COLO829 (cell line): Measurements from ENCODE around the gene COL13A1.
A peak's percentile ranks its signal among the peaks of the same experiment; 100 is the strongest.

Source experiments
- DNase-seq: peaks from one replicate; pipeline ENCODE4 v3.0.0; 2012; ENCODE audit warnings: low spot score

Gene COL13A1

DNA sequence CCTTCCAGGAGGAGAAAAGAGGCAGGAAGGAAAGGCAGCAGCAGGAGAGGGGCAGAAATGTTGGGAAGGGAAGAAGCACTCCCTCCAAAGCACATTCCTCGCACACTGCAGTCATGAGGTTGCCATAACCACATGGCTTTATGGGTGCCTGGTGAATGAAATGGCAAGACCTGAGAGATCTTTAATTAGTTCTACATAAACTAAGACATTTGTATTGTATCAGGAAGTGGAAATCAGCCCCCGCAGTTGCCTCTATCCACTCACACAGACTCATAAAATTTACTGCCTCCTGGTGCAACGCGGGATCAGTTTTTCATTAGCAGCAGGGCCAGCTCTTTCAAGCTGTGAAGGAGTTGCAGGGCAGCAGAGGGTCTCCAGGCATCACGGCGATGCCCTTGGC lies 106.4 kb downstream of the COL13A1 start:
- DNase-seq, result no peak

DNA sequence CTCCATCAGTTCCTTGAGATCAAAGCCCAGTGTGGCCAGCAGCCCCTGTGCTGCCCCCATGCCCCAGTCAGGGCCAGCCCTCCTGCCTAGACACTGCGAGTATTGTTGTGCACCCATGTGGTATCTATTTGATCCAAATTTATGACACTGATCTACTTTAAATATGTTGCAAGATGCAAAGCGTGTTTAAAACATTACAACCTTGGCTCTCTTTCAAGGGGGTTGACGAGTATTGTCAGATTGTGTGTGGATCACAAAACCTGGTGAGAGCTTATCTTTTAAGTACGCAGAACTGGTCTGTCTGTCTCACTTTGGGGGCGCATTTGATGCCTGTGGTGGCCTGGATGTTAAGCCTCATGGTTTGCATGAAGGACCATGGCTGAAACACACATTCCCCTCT lies 108.9 kb downstream of the COL13A1 start:
- no peak for DNase-seq

DNA sequence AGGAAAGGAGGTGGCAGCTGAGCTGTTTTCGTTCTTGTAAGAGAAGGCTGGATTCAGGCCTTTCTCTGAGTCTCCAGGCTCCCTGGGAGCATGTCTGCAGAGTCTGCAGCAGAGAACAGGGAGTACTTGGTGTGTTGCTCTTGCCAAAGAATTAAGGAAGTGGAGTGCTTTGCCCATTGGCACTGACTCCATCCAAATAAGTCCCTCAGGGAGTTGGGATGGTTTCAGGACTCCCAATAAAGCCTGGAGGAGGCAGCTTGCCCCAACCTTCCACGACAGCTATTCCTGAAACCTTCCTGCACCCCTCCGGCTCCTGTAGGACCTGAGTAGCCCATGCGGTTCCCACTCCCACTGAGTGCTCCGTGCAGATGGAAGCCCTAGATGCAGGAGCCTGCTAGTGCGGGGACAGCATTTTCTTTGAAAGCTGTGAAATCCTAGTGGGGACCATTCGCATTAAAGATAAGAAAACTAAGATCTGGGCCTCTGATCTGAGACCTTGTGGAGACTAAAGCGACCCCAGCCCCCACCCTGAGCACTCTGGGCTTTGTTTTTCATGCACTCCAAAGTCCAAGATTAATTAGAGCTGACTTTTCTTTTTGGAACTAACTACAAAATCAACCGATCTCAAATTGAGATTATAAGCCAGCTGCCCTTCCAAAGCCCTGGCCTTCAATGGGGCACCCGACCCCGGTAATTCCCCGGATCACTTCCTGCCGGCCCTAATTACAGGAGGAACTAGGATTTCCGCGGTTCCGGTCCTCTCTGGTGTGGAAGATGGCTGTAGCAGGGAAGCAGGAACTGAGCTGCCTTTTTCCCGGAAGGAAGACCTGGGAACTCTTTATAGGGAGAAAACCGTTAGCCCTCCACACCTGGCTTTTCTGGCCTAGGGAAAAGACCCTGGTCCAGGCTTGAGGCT lies 110.2 kb downstream of the COL13A1 start:
- no peak for DNase-seq

DNA sequence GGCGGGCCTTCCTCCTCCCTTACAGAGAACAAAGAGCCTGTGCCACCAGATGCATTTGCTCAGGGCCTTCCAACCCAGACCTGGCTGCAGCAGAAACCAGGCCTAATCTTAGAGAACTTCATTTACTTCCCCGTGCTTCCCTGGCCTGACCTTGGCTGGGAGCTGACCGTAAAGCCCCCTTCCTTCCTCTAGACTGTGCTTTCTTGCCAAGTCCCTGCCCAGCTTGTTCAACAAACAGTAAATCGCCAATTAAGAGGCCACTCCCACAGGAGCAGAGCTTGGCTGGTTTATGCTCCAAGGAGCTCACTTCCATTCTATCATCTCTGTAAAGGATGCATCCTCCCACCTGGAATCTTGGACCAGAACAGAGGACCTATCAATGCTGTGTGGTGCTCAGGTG lies 110.9 kb downstream of the COL13A1 start:
- no peak for DNase-seq

DNA sequence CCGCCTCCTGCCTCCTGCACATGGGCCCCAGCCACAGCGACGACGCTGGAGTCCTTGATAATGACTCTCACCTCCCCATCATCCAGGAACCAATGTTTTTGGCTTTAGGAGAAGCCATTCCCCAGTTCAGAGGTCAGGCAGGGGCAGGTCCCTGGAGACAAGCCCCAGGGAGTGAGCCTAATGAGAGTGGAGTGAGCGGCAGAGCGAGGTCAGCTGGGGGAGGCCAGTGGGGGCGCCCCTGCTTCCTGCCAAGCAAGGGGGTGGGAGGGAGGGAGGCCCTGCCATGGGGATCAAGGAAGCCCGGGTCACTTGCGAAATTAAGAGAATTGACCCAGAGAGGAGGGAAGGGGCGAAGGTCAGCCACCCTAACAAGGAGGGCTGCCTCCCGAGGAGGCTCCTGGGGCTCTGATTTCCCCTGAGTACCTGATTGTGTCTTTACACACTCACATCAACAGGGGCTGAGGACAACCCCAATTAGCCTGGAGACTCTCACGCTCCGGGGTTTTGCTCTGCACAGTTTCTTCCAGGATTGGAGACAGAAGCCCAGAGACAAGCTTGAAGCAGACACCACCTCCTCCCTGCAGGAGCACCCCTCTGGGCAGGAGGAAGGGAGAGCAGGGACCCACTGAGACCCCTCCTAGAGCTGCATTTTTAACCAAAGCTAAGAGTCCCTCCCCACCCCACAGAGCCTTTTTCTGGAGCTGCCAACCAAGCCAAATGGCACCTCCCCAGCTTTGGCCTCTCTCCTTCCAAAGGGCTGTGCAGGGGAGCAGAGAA lies 112.1 kb downstream of the COL13A1 start:
- no peak for DNase-seq

DNA sequence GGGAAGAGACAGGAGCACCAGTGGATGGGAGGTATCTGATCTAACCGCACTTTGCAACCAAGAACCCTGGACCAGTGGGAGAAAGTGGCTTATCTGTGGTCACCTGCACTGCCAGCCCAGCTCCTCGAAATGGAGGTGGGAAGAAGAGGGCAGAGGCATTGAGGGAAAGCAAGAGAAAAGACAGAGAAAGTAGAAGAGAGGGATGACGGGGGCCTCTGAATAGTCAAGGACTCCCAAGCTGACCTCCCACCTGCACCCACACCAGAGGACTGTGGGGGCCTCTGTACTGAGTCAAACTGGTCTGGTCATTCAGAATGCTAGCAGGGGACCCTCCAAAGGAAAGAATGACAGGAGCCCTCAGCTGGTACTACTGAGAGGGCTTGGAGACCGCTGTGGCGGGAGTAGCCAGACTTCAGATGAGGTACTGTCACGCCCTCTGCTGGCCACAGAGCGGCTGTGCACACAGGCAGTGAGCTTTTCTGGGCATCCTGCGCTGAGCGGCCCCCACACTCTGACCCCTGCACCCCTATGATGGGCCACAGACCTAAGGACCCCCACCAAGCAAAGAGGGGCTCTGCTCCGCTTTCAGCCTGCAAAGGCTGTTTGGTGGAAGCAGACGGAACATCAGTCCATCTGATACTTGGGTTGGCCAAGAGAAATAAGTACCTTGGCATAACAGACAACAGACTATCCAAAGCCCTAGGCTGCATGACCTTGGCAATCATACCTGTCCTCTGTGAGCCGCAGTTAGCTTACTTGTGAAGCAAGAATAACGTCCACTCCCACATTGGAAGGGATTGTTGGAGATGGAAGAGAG lies 112.9 kb downstream of the COL13A1 start:
- DNase-seq, result peak; percentile 57

DNA sequence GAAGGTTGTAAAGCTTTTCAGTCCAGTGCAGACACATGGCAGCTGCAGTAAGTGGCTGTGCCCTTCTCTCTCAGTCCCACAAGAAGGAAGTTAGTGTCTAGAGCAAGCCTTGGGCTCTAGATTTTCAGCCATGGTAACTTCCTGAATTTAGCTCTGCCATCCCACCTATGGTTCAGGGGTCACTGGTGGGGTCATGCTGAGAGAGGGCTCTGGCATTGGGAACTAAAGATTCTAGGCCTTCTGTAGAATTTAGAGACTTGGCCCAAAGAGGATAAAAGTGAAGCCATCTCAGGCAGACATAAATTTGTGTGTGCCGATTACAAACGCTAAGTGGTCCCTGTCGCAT lies 113.5 kb downstream of the COL13A1 start:
- DNase-seq, result no peak

DNA sequence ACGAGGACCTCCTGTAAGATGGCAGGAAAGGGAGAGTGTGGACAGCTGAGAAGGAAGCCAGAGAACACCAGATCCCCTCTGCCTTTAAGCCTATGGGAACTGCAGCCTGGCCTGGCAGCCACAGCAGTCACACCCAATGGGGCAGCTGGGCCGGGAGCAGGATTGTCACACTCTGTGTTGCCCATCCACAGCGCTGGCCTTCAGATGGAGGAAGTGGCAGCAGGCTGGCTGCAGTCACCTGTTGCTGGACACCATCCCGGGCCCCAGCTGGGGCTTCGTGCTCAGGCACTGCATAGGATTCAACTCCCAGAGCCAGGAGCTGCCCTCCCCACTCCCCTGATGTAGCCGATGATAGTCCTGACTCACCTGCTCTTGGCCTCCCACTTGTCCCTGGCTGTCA lies 114.4 kb downstream of the COL13A1 start:
- no peak for DNase-seq

DNA sequence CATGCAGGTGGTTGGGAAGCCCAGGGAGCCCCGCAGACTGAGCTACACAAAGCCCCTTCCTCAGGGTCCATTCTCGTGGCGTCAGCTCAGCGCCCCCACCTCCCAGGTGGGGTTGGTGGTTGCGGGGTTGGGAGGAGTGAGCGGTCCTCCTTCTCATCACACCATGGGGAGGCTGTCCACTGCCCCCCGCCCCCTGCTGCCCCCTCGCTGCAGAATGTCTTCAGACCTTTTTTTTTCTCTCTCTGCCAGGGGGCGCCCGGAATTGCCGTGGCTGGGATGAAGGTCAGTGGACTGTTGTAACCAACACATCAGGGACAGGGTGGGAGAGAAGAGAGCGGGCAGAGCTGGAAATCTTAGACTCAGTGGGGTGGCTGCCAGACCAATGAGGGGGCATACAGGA lies 116.3 kb downstream of the COL13A1 start:
- DNase-seq, result no peak

DNA sequence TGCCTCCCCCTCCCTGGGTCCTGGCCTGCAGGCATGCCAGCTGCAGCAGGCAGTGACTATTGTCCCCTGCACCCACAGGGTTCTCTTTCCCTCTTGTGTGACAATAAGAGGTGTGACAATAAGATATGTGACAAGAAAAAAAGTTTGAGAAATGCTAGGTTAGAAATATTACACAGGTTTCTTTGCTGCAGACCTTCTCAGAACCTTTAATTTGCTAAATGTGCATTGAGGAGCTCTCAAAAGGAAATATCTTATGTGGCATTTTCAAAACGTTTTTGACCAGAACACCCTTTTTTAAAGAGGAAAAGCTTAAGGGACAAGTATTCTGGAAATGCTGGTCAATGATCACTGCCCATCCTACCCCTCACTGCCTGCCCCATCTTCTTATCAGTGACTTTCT lies 117.5 kb downstream of the COL13A1 start:
- no peak for DNase-seq

DNA sequence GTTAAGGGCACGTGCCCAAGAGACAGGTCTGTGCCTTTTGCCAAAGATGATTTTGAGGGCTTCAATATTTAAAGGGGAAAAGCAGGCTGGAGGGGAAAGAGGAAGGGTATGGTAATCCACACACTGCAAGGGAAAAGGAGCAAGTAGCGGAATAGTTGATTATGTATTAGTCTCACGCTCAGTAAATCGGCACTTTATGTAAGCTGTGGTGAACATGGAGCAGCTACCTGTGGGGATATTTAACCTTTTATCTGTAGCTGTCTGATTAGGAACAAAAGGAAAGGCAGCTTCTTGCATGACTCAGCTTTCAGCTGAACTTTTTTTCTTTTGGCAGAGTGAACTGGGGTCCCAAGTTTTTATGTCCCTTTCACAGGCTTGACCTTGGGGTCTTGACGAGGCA lies 123.4 kb downstream of the COL13A1 start:
- no peak for DNase-seq

DNA sequence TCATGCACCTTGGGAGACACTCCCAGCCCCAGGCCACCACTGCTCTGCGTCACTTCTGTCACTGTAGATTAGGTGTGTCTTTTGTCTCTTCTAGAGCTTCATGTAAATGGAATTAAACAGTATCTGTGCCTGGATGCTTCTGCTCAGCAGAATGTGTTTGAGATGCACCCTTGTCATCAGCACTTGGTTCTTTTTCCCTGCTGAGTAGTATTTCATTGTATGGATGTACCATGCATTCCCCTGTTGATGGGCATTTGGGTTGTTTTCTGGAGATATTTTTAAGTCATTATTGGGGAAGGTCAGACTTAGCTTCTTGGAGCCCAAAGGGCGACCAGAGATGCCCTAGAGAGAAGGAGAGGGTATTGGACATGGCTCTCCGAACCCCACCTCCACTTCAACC lies 126.6 kb downstream of the COL13A1 start:
- DNase-seq, result no peak

DNA sequence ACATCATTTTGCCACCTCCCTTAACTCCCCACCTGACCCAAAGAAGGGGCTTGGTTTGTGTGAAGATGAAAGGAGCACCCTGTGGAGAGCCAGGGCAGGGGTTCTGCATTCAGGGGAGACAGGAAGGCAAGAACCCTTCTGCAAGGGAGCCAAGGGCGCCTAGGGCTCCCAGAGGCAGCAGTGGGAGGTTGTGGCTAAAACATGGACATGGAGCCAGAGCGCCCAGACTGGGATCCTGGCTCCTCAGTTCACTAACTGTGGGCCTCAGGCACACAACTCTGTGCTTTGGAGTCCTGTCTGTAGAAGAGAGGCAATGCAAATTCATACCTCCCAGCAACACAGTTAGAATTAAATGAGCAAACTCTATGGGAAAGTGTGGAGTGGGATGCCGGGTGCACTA lies 127.9 kb downstream of the COL13A1 start:
- no peak for DNase-seq

DNA sequence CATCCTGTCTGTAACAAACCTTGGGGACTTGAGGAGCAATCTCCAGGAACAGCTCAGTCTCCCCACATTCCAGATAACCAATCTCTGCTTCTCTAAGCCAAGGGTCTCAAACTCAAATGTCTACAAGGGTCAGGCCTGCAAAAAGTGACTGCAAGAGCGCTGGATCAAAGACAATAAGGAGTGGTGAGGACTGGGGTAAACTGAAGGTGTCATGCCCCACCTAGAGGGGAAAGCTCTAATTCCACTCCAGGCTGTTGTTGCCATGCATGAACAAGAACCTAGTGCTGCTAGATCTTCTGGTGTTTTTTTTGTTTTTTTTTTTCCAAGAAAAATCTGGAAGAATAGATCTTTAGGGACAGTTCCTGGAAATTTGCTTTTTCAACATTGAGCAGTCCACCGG lies 133.1 kb downstream of the COL13A1 start:
- no peak for DNase-seq

DNA sequence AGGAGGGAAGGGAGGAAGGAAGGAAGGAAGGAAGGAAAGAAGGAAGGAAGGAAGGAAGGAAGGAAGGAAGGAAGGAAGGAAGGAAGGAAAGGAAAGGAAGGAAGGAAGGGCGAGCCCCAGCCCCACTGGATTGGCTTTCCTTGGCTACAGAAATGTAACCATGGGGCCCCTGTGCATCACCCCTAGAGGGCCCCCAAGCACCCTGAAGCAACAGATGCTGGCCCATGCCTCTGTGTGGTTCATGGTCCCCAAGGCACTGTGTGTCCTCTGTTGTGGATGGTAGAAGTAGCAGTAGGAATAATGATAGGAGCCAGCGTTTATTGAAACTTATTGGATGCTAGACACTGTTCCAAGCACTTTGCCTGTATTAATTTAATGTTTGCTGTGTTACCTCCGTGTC lies 134.4 kb downstream of the COL13A1 start:
- no peak for DNase-seq

DNA sequence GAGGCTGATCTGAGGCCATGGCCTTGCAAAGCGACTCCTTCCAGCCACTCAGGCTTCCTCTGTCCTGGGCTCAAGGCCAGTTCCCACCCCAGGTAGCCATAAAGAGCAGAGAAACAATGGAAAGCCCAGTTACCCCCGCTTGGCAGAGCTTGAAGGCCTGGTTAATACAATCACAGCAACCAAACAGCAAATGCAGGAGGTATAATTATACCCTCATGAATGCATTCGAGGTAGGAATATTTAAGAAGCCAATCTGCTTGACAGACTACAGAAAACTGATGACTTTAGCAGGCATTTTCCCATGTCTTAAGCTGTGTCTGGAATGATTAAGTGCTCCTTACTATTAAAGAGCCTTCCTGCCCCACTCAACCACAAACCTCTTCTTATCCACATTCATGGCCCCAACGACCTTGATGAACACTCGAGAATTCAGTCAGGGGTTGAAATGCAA lies 136.9 kb downstream of the COL13A1 start:
- DNase-seq, result no peak

DNA sequence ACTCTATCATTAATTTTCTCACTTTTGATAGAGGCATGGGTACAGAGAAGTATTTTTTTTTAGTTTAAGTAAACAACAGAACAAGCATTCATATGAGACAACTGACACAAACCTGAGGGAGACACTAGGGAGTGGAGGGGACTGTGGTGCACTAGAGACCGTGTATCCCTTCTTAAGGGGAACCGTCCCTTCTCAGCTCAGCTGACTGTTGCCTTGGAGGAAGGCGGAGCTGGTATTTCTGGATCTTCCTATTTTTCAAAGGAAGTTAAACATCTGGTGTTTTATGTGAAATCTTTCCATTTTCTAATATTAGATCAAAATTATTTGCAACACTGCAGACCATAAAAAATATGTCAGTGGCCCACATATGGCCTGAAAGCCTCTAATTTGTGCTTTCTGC lies 137.4 kb downstream of the COL13A1 start:
- DNase-seq, result no peak

DNA sequence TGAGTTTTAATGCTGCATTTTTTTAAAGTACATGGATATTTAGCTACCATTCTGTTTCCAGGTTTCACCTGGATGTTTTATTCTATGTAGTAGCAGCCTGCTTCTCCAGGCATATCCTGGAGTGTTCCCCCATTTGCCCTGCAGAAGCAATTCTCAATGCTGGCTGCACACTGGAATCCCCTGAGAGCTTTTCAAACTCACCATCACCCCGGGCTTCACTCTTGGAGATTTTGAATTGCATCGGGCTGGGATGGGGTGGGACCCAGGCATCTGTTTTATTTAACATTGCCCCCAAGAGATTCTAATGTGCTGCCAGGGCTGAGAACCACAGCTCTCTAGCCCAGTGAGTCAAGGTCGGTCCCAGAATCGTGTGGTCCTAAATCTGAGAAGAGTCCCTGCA lies 137.8 kb downstream of the COL13A1 start:
- DNase-seq, result no peak

DNA sequence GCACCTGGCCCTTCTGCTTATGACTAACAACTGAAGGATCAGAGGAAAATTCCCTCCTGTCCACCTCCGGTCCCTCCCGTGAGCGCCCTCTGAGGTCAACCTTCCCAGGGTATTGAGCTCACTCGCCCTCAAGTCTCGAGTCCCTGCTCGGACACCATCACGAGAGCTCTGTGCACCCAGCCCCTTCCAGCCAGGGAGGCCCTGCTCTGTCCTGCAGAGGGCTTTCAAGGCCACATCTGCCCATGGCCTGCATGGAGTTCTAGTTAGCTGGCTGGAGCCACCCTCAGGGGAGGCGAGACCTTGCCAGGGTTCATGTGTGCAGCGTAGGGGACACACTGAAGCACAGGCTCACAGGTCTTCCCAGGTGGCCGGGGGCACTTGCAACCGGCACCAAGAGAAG lies 140.0 kb downstream of the COL13A1 start:
- DNase-seq, result no peak

DNA sequence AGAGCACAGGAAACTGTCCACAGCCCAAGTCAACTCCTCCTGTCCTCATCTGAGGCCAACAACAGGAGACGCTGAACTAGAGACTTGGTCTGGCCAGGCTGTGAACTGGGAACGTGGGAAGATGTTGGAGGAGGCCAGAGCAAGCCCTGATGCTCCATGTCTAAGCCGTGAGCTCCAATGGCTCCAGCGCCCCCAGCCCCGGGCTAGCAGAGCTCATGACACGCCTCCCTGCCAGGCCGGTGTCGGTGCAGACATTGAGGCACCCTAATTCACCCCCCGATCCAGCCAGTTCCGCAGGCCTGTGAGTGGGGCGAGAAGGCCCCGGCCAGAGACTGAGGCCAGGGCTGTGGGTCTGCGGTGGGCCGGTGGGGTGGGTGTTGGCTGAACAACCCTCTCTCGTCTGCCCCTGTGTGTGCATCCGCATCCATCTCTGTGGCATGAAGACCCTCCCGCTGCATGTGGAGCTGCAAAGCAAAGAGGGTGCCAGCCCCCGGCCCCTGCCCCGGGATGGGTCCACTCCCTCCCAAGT lies 141.7 kb downstream of the COL13A1 start:
- DNase-seq, result no peak

DNA sequence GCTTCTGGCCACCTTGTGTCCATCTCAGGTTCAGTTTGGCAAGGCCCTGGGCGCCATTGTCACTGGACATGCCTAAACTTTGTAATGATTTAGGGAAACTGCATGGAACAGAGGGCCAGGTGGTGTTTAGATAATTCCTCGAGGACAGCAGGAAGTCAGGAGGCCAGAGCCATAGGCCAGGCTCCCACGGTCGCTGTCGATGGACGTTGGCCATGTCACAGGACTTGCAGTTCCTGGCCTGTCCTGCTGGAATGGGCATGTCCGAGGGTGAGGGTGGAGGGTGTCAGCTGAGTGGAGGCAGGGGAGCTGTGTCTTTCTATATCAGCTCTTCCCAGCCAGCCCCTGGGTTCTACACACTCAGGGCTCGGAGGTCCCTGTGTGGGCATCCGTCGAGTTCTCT lies 143.1 kb downstream of the COL13A1 start:
- no peak for DNase-seq

DNA sequence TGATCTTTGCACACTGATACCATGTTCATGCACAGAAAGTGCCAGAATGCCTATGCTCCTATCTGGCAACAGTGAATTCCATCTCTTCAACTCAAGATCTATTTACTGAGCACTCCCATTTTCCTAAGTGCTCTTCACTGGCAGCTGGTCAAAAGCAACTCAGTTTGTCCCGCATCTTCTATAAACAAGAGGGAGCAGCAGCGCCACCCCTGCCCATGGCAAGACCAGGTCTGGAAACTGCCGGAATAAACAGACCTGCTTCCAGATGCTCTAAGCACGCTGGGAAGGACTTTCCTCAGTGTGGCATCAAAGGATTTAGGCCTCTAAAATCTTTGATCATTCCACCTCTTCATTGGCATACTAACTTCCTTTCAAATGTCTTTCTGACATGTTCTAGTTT lies 146.6 kb downstream of the COL13A1 start:
- DNase-seq, result no peak
